D721Med (cell line): Measurements from ENCODE around the gene RUNX1.

Experiments used
- DNase-seq: peaks from one replicate; pipeline ENCODE4 v3.0.0; 2011; ENCODE audit warnings: low spot score; ENCODE audit not compliant: insufficient read length
- FAIRE-seq: peaks from 2 replicates; lab custom pipeline; 2011; peaks lifted over from hg19 to GRCh38; lab: Jason Lieb, UNC
- TF ChIP-seq, protein P1 (sequence below): IDR thresholded peaks from 2 replicates; pipeline ENCODE4 v1.5.1; 2012; ENCODE audit warnings: mild to moderate bottlenecking, control low read depth; ENCODE audit not compliant: insufficient read depth; ENCODE audit errors: missing control alignments

The RUNX1 gene

GRCh38 chr21:35048706-35049617 lies at the start of gene RUNX1:
Gene RUNX1 (minus strand): TSS chr21:35049302.
- TF ChIP-seq, protein P1, sequence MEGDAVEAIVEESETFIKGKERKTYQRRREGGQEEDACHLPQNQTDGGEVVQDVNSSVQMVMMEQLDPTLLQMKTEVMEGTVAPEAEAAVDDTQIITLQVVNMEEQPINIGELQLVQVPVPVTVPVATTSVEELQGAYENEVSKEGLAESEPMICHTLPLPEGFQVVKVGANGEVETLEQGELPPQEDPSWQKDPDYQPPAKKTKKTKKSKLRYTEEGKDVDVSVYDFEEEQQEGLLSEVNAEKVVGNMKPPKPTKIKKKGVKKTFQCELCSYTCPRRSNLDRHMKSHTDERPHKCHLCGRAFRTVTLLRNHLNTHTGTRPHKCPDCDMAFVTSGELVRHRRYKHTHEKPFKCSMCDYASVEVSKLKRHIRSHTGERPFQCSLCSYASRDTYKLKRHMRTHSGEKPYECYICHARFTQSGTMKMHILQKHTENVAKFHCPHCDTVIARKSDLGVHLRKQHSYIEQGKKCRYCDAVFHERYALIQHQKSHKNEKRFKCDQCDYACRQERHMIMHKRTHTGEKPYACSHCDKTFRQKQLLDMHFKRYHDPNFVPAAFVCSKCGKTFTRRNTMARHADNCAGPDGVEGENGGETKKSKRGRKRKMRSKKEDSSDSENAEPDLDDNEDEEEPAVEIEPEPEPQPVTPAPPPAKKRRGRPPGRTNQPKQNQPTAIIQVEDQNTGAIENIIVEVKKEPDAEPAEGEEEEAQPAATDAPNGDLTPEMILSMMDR: no peak
- no peak for FAIRE-seq
- no peak for DNase-seq

DNA sequence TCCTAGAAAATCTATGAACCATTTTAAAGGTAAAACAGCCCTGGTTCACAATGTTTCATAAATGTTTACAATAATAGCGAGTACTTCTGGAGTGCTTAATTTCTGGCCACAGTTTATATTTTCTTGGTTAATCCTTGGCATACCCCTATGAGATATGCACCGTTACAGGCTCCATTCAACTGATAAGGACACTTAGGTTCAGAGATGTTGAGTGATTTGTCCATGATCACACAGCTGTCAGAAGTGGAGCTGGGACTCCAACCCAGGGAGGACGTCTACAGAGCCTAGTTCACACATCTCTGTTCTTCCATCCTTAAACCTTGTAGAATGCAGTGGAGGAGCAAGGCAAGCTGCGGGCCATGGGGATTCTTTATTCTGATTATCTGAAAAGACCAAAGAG lies 48.4 kb upstream of the RUNX1 start:
- FAIRE-seq: no peak

GRCh38 chr21:35096959-35097358 lies 47.9 kb upstream of the RUNX1 start:
- no peak for FAIRE-seq
- TF ChIP-seq, protein P1: no peak
- DNase-seq: no peak

More for the DNA sequence above, 48.4 kb upstream of the RUNX1 start:
- no peak for DNase-seq
- TF ChIP-seq, protein P1: no peak

DNA sequence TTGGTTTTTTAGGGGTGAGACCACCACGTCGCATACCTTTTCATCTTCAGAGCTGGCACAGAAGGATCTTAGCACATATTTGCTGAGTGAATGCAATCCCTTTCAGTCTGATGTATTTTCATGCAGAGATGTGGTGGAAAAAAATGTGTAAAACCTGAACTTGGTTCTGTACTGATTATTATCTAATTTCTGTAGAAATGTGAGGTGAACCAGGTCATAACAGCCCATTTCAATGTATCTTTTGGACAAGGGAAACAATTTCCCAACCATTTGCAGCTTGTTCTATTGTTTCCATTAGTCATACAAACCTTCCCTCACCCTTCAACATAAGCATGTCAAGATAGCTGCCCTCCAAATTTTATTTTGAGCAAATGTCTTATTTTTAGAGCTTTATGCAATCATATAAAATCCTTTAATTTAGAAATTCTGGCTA lies 46.8 kb upstream of the RUNX1 start:
- FAIRE-seq (no peak), DNase-seq (no peak)
- TF ChIP-seq, protein P1: no peak

DNA sequence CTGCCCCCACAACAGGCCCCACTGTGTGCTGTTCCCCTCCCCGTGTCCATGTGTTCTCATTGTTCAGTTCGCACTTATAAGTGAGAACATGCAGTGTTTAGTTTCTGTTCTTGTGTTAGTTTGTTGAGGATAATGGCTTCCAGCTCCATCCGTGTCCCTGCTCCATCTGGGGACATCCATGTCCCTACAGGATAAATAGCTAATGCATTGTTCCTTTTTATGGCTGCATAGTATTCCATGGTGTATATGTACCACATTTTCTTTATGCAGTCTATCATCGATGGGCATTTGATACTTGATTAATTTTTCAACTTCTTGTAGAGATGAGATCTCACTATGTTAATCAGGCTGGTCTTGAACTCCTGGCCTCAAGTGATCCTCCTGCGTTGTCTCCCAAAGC lies 44.4 kb upstream of the RUNX1 start:
- no peak for FAIRE-seq
- TF ChIP-seq, protein P1: no peak

GRCh38 chr21:35091496-35091895 lies 42.4 kb upstream of the RUNX1 start:
- DNase-seq: no peak
- no peak for FAIRE-seq
- TF ChIP-seq, protein P1: no peak

More for the DNA sequence above, 44.4 kb upstream of the RUNX1 start:
- no peak for DNase-seq

DNA sequence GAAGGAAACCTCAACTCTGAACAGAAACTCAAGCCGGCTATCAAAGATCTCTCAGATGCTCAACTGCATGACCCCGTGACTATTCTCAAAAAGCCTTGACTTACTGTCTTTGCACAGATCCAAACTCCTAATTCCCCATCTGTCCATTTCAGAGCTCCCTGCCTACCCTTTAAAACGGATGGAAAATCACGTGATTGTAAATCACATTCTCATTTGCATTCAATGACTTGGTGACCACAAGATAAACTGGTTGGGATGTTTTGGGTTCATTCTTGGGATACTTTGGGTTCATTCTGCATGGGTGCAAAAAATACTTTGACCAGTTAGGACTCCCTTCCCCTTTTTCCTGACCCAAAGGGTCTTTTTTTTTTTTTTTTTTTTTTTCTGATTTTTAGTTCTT lies 41.3 kb upstream of the RUNX1 start:
- TF ChIP-seq, protein P1: no peak
- DNase-seq (no peak), FAIRE-seq (no peak)
